ENCODE data around the gene PUM1.

The PUM1 gene

GRCh38 chr1:30892671-30893073 is 172.8 kb downstream of the PUM1 start:
- DNase-seq (ENCODE audit: low read depth) = no peak

GRCh38 chr1:30891227-30891552 is 174.3 kb downstream of the PUM1 start:
- no peak for DNase-seq (ENCODE audit: low read depth)

DNA sequence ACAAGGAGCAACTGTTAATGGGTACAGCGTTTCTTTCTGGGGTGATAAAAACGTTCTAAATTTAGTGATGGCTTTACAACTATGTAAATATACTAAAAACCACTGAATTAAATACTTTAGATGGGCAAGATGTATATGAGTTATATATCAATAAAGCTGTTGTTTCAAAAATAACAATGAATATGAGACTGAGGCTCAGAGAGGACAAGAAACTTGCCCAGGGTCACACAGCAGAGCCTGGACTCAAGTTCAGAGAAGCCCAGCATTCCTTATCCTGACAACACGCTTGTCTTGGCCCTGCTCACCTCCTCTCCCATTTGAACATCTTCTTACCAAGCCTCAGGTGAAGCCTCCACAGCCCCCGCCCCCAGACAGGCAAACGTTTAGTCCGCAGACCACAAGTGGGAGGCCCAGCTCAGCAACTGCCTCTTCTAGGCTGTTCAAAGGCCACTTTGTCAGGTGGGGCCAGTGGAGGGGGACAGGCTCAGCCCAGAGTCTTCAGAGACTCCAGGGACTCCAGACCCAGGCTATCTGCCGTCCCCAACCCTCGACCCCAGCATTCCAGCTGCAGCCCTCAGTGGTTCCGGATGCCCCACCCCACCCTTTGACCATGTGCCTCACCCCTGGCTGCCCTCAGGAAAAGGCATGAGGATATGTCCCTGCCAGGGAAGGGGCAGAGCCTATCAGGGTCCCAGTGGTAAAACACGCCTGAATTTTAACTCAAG is 174.9 kb downstream of the PUM1 start:
- no peak for DNase-seq (ENCODE audit: low read depth)

DNA sequence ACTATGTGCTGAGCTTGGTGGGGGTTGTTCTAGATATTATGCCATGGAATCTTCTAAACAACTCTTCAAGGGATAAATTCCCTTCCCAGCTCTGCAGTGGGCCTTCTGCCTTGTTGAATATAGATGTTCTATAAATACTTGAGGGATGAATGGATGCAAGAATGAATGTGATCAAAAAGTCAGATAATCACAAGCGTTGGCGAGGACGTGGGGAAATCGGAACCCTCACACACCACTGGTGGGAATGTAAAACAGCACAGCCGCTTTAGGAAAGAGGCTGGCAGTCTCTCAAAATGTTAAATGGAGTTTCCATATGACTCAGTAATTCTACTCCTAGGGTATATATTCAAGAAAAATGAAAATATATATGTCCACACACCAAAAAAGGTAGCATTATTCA is 176.0 kb downstream of the PUM1 start:
- no peak for DNase-seq (ENCODE audit: low read depth)

DNA sequence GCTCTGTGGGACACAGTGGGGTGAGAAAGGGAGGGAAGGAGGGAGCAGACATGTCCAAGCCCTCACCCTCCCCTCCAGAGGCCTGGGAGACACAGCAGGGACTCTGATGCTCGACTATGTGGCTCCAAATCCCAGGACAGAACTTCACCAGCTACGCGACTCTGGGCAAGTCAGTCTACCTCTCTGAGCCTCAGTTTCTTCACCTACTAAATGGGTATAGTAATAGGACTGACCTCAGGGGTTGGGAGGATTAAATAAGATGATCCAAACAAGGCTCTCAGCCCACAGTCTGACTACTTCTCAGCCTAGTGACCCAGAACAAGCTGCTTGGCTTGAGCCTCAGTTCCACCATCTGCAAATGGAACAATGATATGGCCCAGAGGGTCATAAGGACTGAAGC is 176.5 kb downstream of the PUM1 start:
- no peak for DNase-seq (ENCODE audit: low read depth)

DNA sequence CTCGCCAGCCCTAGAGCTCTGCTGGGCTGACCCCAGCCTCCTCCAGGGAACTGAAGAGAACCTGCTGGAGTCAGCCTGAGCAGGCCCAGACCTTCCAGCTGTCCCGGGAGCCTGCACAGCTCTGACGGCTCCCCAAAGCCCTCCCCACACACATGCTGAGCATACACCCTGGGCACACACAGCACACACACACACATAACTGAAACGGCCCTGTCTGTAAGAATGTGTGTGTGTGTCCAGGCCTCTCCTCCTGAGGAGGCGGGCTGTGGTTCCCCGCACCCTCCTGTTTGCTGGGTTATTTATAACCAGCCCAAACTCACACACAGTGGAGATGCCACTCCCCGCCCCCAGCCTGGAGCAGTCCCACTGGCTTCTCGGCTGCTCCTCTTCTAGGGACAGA is 177.1 kb downstream of the PUM1 start:
- no peak for DNase-seq (ENCODE audit: low read depth)

DNA sequence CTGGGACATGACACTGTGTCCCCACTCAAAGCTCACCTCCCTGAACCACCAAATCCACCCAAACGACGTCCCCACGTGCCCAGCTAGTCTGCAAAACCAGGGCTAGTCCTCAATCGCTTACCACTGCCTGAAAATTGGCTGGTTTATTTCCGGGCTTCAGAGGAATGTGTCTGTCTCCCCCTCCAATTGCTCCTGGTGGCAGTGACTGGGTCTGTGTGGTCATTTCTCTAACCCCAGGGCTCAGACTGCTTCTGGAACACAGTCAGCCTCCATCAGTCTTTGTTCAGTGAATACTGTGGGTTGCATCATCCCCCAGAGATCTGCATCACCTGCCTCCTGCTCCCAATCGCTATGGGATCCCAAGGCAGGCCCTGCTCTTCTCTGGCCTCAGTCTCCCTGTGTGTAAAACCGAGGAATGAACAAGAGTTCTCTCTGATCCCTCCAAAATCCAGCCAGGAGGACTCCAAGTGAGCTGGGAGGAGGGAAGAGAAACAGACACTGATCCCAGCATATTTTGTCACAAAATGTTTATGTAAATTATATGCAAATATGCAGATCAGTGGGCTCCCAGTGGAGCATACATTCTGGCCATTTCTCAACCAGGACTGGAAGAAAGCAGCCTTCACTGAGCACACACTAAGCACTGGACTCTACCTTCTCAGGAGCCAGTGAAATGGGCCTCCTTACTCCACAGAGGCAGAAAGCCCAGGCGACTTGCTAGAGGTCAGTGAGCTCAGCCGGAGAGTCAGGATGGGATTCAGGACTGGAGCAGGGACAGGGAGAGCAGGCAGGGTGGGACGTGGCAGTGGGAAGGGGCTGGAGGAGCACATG is 177.8 kb downstream of the PUM1 start:
- DNase-seq (ENCODE audit: low read depth) = no peak

DNA sequence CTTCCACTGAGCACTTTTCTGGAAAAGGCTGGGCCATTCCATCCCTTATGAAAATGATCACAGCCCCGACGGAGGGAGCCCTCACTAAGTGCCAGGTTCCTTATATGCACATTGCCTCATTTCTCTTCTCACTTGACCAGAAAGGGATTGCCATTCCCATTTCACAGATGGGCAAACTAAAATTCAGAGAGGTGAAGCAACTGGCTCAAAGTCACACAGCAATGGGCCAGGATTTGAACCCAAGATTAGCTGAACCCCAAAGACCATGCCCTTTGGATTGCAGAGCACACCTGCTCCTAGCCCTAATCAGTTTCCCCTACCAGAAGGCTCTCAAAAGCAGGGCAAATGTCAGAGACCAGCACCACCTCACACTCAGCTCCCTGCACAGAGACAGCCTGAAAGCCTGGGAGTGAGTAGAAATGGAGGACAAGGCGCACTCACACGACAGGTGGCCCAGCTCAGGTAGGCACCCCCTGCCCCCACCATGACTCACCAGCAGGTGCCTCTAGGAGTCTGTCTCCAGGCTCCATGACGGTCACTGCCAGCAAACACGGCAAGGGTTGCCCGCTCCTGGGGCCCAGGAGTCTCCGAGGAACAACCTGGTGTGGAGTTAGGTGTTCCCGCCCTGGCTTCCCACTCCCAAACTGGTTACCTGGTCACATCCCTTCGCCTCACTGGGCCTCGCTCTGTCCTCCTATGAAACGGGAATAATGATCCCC is 178.6 kb downstream of the PUM1 start:
- DNase-seq (ENCODE audit: low read depth) = no peak

- DNase-seq (ENCODE audit: low read depth) = no peak
These were observed 179.7 kb downstream of the PUM1 start for GRCh38 chr1:30885570-30886522.

GRCh38 chr1:30884723-30885122 is 180.8 kb downstream of the PUM1 start:
- DNase-seq (ENCODE audit: low read depth) = no peak

DNA sequence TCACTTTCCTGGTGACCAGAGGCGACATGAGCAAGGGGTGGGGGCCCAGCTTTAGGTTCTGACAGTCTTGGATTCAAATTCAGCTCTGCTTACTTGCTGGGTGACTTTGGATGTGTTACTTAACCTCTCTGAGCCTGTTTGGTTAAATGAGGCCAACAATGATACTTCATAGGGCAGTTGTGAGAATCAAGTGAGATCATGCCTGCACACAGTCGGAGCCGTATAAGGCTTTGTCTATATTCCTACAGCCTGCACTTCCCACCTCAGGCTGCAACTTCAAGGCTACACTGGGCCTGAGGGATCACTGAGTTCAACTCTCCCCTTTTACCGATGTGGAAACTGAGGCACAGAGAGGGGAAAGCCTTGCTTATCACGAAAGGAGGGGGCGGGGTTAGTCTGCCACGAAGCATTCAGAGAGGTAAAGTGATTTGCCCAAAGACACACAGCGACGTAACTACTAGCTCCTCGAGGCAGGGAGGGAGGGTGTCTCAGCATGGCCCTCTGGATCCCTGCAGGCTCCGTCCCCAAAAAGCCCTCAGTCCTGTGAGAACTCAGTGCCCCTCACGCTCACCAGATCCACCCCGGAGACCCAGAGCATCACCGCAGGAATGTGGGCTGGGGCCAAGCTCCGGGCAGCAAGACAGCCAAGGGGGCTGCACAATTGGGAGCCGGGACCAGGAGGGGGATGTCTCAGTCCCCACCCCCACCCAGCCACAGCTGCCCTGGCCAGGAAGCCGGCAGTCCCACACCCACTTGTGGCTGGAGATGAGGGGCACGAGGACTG is 181.9 kb downstream of the PUM1 start:
- no peak for DNase-seq (ENCODE audit: low read depth)

DNA sequence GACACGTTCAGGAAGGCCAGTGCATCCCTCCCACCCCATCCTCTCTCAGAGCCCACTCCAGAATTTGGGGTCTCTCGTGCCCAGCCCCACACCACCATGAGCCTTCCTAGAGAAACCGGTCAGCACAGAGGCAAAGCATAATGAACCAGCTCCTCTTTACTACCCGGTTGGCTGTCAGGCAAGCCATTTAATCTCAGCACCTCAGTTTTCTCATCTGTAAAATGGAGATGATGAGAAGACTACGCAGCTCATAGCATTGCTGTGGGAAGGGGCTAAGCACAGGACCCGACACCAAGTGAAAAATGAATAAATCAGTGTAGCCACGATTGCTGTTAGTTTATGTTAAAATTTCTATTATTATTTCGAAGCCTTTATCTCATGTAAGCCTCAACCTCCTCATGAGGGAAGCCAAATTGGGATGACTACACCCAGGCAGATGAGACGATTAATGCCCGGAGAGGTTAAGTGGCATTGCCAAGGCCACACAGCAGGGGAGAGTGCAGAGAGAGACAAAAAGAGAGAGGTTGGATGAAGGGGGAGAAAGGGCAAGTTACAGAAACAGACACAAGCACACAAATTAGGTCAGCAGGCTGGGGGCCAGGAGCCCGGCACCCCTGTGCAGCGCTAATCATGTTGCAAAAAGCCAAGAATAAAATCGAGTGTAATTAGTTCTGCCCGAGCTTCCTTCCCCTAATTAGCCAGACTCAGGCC is 182.7 kb downstream of the PUM1 start:
- no peak for DNase-seq (ENCODE audit: low read depth)

All from stimulated activated CD4-positive, alpha-beta T cell treated with anti-CD3 and anti-CD28 coated beads, Interleukin-2, amount 100 ng/mL, for 4 hours (primary cell).